IPS-15b (cell line): ENCODE results near the gene KCNQ1OT1.

ENCODE experiments used
- H3K27me3 ChIP-seq: one replicate; pipeline ENCODE4 v1.6.1; 2013; ENCODE audit warnings: low read length; ENCODE audit not compliant: control insufficient read depth, insufficient read depth
- H3K36me3 ChIP-seq: one replicate; pipeline ENCODE4 v1.6.1; 2013; ENCODE audit warnings: low read length; ENCODE audit not compliant: control insufficient read depth, insufficient read depth
- H3K4me1 ChIP-seq: one replicate; pipeline ENCODE4 v1.6.1; 2013; ENCODE audit warnings: mild to moderate bottlenecking, low read length; ENCODE audit not compliant: control insufficient read depth, insufficient read depth
- H3K4me3 ChIP-seq: one replicate; pipeline ENCODE4 v1.5.1; 2013; ENCODE audit warnings: low read depth, low read length
- H3K9ac ChIP-seq: one replicate; pipeline ENCODE4 v1.6.1; 2013; ENCODE audit warnings: low read depth, mild to moderate bottlenecking, low read length
- H3K9me3 ChIP-seq: one replicate; pipeline ENCODE4 v1.6.1; 2013; ENCODE audit warnings: mild to moderate bottlenecking, low read length; ENCODE audit not compliant: control insufficient read depth, insufficient read depth

KCNQ1OT1 gene

GRCh38 chr11:2734181-2735052 lies 34.6 kb upstream of the KCNQ1OT1 start:
- H3K9ac ChIP-seq: no peak overlapping the region
- no peaks in the 10 kb centered on the region for H3K4me1 ChIP-seq
- no peaks in the 10 kb centered on the region for H3K36me3 ChIP-seq
- H3K4me3 ChIP-seq: no peak overlapping the region
- no peaks in the 10 kb centered on the region for H3K9me3 ChIP-seq
- H3K27me3 ChIP-seq: no peaks in the 10 kb centered on the region

- Histone ChIP-seq H3K9me3 (no peaks in the 10 kb centered on the region), H3K36me3 (no peaks in the 10 kb centered on the region), H3K9ac (no peak overlapping the region), H3K4me1 (no peaks in the 10 kb centered on the region), H3K27me3 (no peaks in the 10 kb centered on the region), H3K4me3 (no peak overlapping the region)
Observed at GRCh38 chr11:2732940-2733628, 33.3 kb upstream of the KCNQ1OT1 start.

- Histone ChIP-seq H3K4me1 (no peaks in the 10 kb centered on the region), H3K9ac (no peak overlapping the region), H3K36me3 (no peaks in the 10 kb centered on the region), H3K9me3 (no peaks in the 10 kb centered on the region), H3K27me3 (peaks cover 4% of the 10 kb centered on the region), H3K4me3 (no peak overlapping the region)
Observed at GRCh38 chr11:2732261-2732939, 32.6 kb upstream of the KCNQ1OT1 start.

GRCh38 chr11:2731130-2732125 lies 31.6 kb upstream of the KCNQ1OT1 start:
- no peaks in the 10 kb centered on the region for H3K4me1 ChIP-seq
- no peaks in the 10 kb centered on the region for H3K9me3 ChIP-seq
- H3K4me3 ChIP-seq: no peak overlapping the region
- H3K27me3 ChIP-seq: peaks cover 10% of the 10 kb centered on the region
- no peaks in the 10 kb centered on the region for H3K36me3 ChIP-seq
- no peak overlapping the region for H3K9ac ChIP-seq

- H3K9ac ChIP-seq: no peak overlapping the region
- no peaks in the 10 kb centered on the region for H3K9me3 ChIP-seq
- H3K4me3 ChIP-seq: no peak overlapping the region
- H3K36me3 ChIP-seq: no peaks in the 10 kb centered on the region
- H3K4me1 ChIP-seq: no peaks in the 10 kb centered on the region
- H3K27me3 ChIP-seq: peaks cover 12% of the 10 kb centered on the region
Observed at GRCh38 chr11:2730272-2731129, 30.7 kb upstream of the KCNQ1OT1 start.

GRCh38 chr11:2729841-2730240 lies 30.0 kb upstream of the KCNQ1OT1 start:
- H3K9ac ChIP-seq: no peak overlapping the region
- no peaks in the 10 kb centered on the region for H3K36me3 ChIP-seq
- no peaks in the 10 kb centered on the region for H3K4me1 ChIP-seq
- no peaks in the 10 kb centered on the region for H3K9me3 ChIP-seq
- peaks cover 16% of the 10 kb centered on the region for H3K27me3 ChIP-seq
- H3K4me3 ChIP-seq: no peak overlapping the region

GRCh38 chr11:2728663-2729332 lies 29.0 kb upstream of the KCNQ1OT1 start:
- Histone ChIP-seq H3K9ac (no peak overlapping the region), H3K4me1 (no peaks in the 10 kb centered on the region), H3K9me3 (no peaks in the 10 kb centered on the region), H3K27me3 (peaks cover 25% of the 10 kb centered on the region), H3K36me3 (no peaks in the 10 kb centered on the region), H3K4me3 (no peak overlapping the region)

GRCh38 chr11:2728128-2728662 lies 28.4 kb upstream of the KCNQ1OT1 start:
- Histone ChIP-seq H3K9ac (no peak overlapping the region), H3K9me3 (no peaks in the 10 kb centered on the region), H3K36me3 (no peaks in the 10 kb centered on the region), H3K4me3 (no peak overlapping the region), H3K4me1 (no peaks in the 10 kb centered on the region), H3K27me3 (peaks cover 31% of the 10 kb centered on the region)

- Histone ChIP-seq H3K27me3 (peaks cover 40% of the 10 kb centered on the region), H3K36me3 (no peaks in the 10 kb centered on the region), H3K4me3 (no peak overlapping the region), H3K9me3 (no peaks in the 10 kb centered on the region), H3K9ac (no peak overlapping the region), H3K4me1 (no peaks in the 10 kb centered on the region)
Observed at GRCh38 chr11:2726964-2727363, 27.2 kb upstream of the KCNQ1OT1 start.
